ENCODE results near the gene NOL9.

Gene NOL9

GRCh38 chr1:6502000-6502891, 52.1 kb downstream of the NOL9 start:
- TF ChIP-seq CTCF (IDR thresholded peaks at IDR 0.05; ENCODE audit: control insufficient read depth, insufficient read depth, low read depth, low read length, missing control alignments): no peak
- H3K4me3 ChIP-seq (ENCODE audit: control insufficient read depth, low read depth, low read length): no peak overlapping the region
- no peak for DNase-seq (ENCODE audit: low read depth)

- no peak for DNase-seq (ENCODE audit: low read depth)
- no peak for TF ChIP-seq CTCF (IDR thresholded peaks at IDR 0.05; ENCODE audit: control insufficient read depth, insufficient read depth, low read depth, low read length, missing control alignments)
- no peak overlapping the region for H3K4me3 ChIP-seq (ENCODE audit: control insufficient read depth, low read depth, low read length)
Observed at GRCh38 chr1:6501279-6501813, 53.0 kb downstream of the NOL9 start.

GRCh38 chr1:6500544-6501278, 53.6 kb downstream of the NOL9 start:
- no peak for TF ChIP-seq CTCF (IDR thresholded peaks at IDR 0.05; ENCODE audit: control insufficient read depth, insufficient read depth, low read depth, low read length, missing control alignments)
- no peak for DNase-seq (ENCODE audit: low read depth)
- H3K4me3 ChIP-seq (ENCODE audit: control insufficient read depth, low read depth, low read length): no peak overlapping the region

GRCh38 chr1:6499296-6499695, 55.0 kb downstream of the NOL9 start:
- no peak for TF ChIP-seq CTCF (IDR thresholded peaks at IDR 0.05; ENCODE audit: control insufficient read depth, insufficient read depth, low read depth, low read length, missing control alignments)
- DNase-seq (ENCODE audit: low read depth): no peak
- H3K4me3 ChIP-seq (ENCODE audit: control insufficient read depth, low read depth, low read length): no peak overlapping the region

GRCh38 chr1:6498576-6499111, 55.7 kb downstream of the NOL9 start:
- no peak overlapping the region for H3K4me3 ChIP-seq (ENCODE audit: control insufficient read depth, low read depth, low read length)
- DNase-seq (ENCODE audit: low read depth): no peak
- TF ChIP-seq CTCF (IDR thresholded peaks at IDR 0.05; ENCODE audit: control insufficient read depth, insufficient read depth, low read depth, low read length, missing control alignments): no peak

GRCh38 chr1:6497867-6498575, 56.3 kb downstream of the NOL9 start:
- no peak for DNase-seq (ENCODE audit: low read depth)
- peak overlapping the region; percentile 67 for H3K4me3 ChIP-seq (ENCODE audit: control insufficient read depth, low read depth, low read length)

More at GRCh38 chr1:6497867-6498575, 56.3 kb downstream of the NOL9 start:
- no peak for TF ChIP-seq CTCF (IDR thresholded peaks at IDR 0.05; ENCODE audit: control insufficient read depth, insufficient read depth, low read depth, low read length, missing control alignments)
